HG03139 (cell line): Measurements from ENCODE around the gene GOLGA8J.
"Not testable (repeated sequence)": the region's sequence is repeated elsewhere in the genome, so short reads cannot be mapped to it uniquely, and the experiment has no call there.

Experiments
- ATAC-seq: cut with Tn5 transposase; IDR thresholded peaks from one replicate; pipeline ENCODE4 v1.9.1; 2021; ENCODE audit not compliant: unreplicated experiment

Gene GOLGA8J

DNA sequence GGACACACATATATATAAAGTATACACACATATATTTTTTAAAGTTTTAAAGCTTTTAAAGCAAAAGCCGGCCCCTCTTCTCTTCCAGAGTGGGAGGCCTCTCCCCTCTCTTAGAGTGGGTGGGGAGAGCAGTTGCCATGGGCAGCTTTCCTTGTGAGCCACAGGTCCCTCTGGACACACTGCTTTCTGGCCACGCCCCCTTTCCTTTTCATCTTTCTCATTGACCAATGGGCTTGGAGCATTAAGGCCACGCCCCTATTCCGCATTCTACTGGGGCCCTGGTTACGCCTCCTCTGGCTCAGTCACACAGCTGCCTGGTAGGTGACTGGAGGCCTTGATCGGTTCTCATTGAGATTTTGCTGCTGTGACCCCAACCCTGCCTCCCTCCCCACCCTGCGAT lies at the start of gene GOLGA8J:
GOLGA8J (plus strand) TSS at position 301 of the 400 bp plus-strand sequence; CDS start at position 399, 98 bp downstream.
- not testable (repeated sequence) for ATAC-seq

DNA sequence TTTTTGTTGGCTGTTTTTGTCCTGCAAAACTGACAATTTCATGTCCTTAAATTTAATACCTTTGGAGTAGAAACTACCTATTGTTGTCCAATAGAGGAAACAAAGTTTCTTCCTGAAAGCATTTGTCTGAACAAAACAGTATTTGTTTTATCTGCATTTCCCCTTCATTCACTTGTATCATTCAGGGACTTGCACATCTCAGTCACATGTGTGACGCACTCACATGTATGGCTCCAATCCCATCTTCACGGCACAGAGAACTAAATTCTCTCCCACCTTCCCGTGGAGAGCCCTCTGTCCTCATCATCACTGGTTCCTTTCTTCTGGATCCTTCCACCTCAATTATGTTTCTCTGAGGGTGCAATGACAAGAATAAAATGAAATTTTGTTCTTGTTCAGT lies 49.5 kb upstream of the GOLGA8J start:
- no peak for ATAC-seq

- no peak for ATAC-seq
Measured at GRCh38 chr15:30033763-30034162, 49.0 kb upstream of the GOLGA8J start.

DNA sequence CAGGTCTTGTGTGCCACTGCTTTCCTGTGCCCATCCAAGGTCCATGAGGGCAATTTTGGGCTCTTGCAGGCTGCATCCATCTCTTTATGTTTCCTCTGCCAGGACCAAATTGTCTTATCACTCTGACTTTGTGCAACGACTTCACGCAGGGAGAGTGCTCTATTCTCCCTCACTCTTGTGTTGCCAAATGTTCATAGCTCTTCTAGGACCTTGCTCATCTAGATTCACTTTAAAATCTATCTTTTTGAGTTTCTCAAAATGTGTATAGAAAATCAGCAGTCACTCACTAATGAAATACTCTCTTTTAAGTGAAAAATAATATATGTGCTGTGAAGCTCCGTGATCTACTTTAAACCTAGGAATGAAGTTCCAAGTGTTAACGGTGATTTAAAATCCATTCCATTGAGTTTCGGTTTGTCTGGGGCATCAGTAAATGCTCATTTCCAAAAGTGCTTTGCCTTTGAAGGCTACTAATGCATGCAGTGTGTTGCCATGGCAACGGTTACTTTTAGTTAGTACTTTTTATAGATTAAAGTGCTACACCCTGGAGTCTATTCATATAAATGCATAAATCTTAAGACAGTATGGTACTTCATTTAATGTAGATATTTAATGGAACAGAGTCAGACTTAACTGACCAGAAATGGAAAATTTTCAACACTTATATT lies 46.6 kb upstream of the GOLGA8J start:
- ATAC-seq = no peak

GRCh38 chr15:30038667-30039523 lies 43.9 kb upstream of the GOLGA8J start:
- no peak for ATAC-seq

- ATAC-seq = no peak
Measured at GRCh38 chr15:30041868-30042267, 40.9 kb upstream of the GOLGA8J start.

GRCh38 chr15:30042556-30042955 lies 40.2 kb upstream of the GOLGA8J start:
- no peak for ATAC-seq

DNA sequence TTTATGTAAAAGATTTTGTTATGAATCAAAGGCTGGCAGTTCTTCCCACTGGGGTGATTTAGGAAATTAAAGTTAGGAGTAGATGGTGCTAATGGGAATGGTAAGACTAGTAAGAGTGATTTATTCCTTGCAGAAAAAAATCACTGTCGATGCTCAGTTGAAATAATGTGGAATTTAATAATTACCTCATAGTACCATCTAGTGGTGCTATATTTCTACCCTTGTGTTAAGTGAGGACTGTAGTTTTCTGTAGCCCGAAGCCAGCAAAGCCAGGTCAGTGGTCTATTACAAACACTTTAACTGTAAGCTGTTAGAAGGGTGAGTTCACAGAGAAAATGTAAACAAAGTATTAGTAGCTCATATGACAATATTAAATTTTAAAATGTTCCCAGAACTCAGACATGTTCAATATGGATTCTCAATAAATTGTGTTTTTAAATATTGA lies 39.5 kb upstream of the GOLGA8J start:
- no peak for ATAC-seq

GRCh38 chr15:30044377-30044776 lies 38.4 kb upstream of the GOLGA8J start:
- no peak for ATAC-seq

DNA sequence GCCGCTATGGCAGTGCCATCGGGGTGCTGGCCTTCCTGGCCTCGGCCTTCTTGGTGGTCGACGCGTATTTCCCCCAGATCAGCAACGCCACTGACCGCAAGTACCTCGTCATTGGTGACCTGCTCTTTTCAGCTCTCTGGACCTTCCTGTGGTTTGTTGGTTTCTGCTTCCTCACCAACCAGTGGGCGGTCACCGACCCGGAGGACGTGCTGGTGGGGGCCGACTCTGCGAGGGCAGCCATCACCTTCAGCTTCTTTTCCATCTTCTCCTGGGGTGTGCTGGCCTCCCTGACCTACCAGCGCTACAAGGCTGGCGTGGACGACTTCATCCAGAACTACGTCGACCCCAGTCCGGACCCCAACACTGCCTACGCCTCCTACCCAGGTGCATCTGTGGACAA lies 37.9 kb upstream of the GOLGA8J start:
- ATAC-seq = not testable (repeated sequence)

DNA sequence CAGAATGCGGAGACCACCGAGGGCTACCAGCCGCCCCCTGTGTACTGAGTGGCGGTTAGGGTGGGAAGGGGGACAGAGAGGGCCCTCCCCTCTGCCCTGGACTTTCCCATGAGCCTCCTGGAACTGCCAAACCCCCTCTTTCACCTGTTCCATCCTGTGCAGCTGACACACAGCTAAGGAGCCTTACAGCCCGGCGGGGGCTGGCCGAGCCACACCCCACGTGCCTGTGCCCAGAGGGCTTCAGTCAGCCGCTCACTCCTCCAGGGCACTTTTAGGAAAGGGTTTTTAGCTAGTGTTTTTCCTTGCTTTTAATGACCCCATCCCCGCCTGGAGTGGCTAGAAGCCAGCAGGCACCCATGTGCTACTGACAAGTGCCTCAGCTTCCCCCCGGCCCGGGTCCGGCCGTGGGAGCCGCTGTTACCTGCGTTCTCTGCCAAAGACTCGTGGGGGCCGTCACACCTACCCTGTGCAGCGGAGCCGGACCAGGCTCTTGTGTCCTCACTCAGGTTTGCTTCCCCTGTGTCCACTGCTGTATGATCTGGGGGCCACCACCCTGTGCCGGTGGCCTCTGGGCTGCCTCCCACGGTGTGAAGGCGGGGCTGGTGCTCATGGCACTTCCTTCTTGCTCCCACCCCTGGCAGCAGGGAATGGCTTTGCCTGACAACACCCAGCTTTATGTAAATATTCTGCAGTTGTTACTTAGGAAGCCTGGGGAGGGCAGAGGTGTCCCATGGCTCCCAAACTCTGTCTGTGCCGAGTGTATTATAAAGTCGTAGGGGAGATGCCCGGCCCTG lies 37.3 kb upstream of the GOLGA8J start:
- not testable (repeated sequence) for ATAC-seq

GRCh38 chr15:30046430-30046829 lies 36.3 kb upstream of the GOLGA8J start:
- ATAC-seq = no peak

DNA sequence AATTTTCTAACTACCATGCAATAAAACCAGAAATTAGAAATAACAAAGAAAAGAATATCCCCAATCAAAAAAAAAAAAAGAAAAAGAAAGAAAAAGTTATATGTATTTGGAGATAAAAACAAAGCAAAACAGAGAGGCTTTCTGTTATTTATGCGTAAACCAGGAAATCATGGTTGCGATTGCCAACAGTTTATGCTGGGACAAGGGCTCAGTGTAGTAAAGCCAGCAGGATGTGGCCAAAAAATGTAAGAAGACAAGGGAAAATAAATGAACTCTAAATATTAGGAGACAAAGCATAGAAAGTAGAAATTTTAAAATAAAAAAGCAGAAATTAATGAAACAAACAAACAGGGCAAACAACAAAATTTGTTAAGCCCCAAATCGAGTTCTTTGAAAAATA lies 27.2 kb upstream of the GOLGA8J start:
- no peak for ATAC-seq

- ATAC-seq = no peak
Measured at GRCh38 chr15:30056166-30056565, 26.6 kb upstream of the GOLGA8J start.

- ATAC-seq = no peak
Measured at GRCh38 chr15:30059771-30060170, 23.0 kb upstream of the GOLGA8J start.

GRCh38 chr15:30062881-30063280 lies 19.9 kb upstream of the GOLGA8J start:
- ATAC-seq = no peak

DNA sequence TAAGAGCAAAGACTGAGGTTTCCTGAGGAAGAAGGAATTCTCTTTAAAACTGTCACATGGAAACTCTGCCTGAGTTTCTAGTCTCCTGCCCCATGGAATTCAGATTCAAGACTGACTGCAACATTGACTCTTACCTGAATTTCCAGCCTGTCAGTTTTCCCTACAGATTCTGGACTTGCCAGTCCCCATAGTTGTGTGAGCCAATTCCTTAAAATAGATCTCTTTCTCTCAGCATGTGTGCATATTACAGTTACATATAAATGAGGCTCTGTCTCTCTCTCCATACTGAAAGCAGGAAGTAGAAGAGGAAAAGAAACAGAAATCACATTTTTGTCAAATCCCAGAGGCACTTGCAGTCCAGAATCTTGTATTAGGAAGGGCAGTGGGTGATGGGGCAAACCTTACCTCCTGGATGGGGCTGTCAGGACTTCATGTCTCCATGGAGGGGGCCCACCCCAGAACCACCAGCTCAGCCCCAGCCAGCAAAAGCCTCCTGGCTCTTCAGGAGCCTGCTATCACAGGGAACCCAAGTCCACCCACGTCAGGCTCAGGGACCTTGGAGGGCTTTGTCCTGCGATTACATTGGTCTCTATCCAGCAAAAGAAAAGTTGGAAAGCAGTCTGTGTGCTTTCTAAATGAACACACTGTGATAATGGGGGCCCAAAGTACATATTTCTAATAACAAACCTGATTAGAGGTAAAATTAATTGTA lies 18.8 kb upstream of the GOLGA8J start:
- no peak for ATAC-seq

GRCh38 chr15:30065025-30065801 lies 17.5 kb upstream of the GOLGA8J start:
- ATAC-seq = no peak

GRCh38 chr15:30068326-30068725 lies 14.4 kb upstream of the GOLGA8J start:
- no peak for ATAC-seq

- ATAC-seq = no peak
Measured at GRCh38 chr15:30072630-30073029, 10.1 kb upstream of the GOLGA8J start.
